Prostate gland (tissue), 2 donors: ENCODE measurements around the gene VWF.

Source experiments
- CTCF ChIP-seq, 4 experiments: fragments of 200-600 bp in 2 of 4; fragments of 450-650 bp in 2 of 4; sonication (generic) in 2 of 4; IDR thresholded peaks; 1 replicate in 3 of 4; 2 replicates in 1 of 4; pipeline ENCODE4 v1.5.1; 2016 to 2019; ENCODE audit warnings: antibody characterized with exemption in 4 of 4, mild to moderate bottlenecking in 2 of 4, moderate library complexity in 2 of 4
- POLR2A ChIP-seq: fragments of 450-650 bp; IDR thresholded peaks from one replicate; pipeline ENCODE4 v1.6.1; 2016; ENCODE audit warnings: antibody characterized with exemption, mild to moderate bottlenecking

DNA sequence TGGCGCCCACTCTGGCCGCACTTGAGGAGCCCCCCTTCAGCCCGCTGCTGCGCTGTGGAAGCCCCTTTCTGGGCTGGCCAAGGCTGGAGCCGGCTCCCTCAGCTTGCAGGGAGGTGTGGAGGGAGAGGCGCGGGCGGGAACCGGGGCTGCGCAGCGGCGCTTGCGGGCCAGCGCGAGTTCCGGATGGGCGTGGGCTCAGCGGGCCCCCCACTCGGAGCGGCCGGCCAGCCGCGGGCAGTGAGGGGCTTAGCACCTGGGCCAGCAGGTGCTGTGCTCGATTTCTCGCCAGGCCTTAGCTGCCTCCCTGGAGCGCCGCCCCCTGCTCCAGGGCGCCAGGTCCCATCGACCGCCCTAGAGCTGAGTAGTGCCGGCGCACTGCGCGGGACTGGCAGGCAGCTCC, 8.0 kb upstream of the VWF start:
- no peak for TF ChIP-seq CTCF (IDR thresholded peaks at IDR 0.05)
- no peak for TF ChIP-seq POLR2A
